K562 (cell line): Measurements from ENCODE around the gene WDR86. TPM values are rescaled to one million over a fixed set of nuclear protein-coding genes. Genes with fewer than 3 reads are reported as not detected.

Source experiments
- ATAC-seq: fragments of 200-7000 bp; cut with Tn5 transposase; 3 replicates; pipeline ENCODE4 v1.9.1; 2020; ENCODE audit warnings: moderate library complexity
- BruUV-seq: library from RNA; stranded (reverse); fragments of 400-500 nt; replicated peaks from 2 replicates; lab custom pipeline; 2021; lab: Mats Ljungman, UMichigan
- CTCF ChIA-PET: fragments of 300-600 bp; formaldehyde crosslinking; extraction: SDS; loops from one replicate; lab custom pipeline; 2021; ENCODE audit warnings: low intra/inter-chr PET ratio; lab: Yijun Ruan, JAX
- POLR2A ChIA-PET: fragments of 300-600, 350-650 bp; sonication (Branson Sonifier 250); formaldehyde crosslinking; extraction: SDS; loops from one replicate; lab custom pipeline; 2021; ENCODE audit warnings: antibody characterized with exemption, inconsistent platforms; lab: Yijun Ruan, JAX
- DNase-seq, 4 experiments: peaks; one replicate each; pipeline versions ENCODE4 v3.0.0 to v3.0.0-alpha.2; 2011 to 2018; ENCODE audit warnings: low spot score in 3 of 4, mixed read lengths in 3 of 4; ENCODE audit errors: extremely low read depth in 1 of 4
- FAIRE-seq: peaks from 2 replicates; lab custom pipeline; 2011; peaks lifted over from hg19 to GRCh38; lab: Jason Lieb, UNC
- H2AFZ ChIP-seq: 2 replicates; pipeline ENCODE4 v1.6.0; 2011; ENCODE audit warnings: low read depth, low read length, control low read depth, inconsistent platforms
- H3K27ac ChIP-seq: fragments of 200-600 bp; 3 replicates; pipeline ENCODE4 v1.8.0; 2011; ENCODE audit warnings: low read depth, mild to moderate bottlenecking, control low read depth, inconsistent platforms, low read length, moderate library complexity, mixed read lengths; ENCODE audit errors: extremely low read depth
- H3K27me3 ChIP-seq, 2 experiments: fragments of 300-600 bp in 1 of 2; 2 replicates in 1 of 2; 3 replicates in 1 of 2; pipeline versions ENCODE4 v1.6.0 to v1.8.0; 2011; ENCODE audit warnings: inconsistent platforms in 2 of 2, low read length in 2 of 2, mild to moderate bottlenecking in 1 of 2, mixed read lengths in 1 of 2, moderate library complexity in 1 of 2; ENCODE audit not compliant: control insufficient read depth in 2 of 2, insufficient read depth in 2 of 2
- H3K36me3 ChIP-seq: fragments of 300-600 bp; 3 replicates; pipeline ENCODE4 v1.8.0; 2011; ENCODE audit warnings: mild to moderate bottlenecking, low read length, inconsistent platforms; ENCODE audit not compliant: control insufficient read depth, insufficient read depth
- H3K4me1 ChIP-seq, 2 experiments: fragments of 200-600 bp in 1 of 2; replicated peaks in 1 of 2; 2 replicates in 1 of 2; 3 replicates in 1 of 2; pipeline versions ENCODE4 v1.5.1 to v1.8.0; 2011; ENCODE audit warnings: inconsistent platforms in 2 of 2, low read length in 2 of 2, mild to moderate bottlenecking in 1 of 2, mixed read lengths in 1 of 2, moderate library complexity in 1 of 2; ENCODE audit not compliant: control insufficient read depth in 2 of 2, insufficient read depth in 2 of 2
- H3K4me2 ChIP-seq: 2 replicates; pipeline ENCODE4 v1.6.1; 2011; ENCODE audit warnings: low read length, control low read depth, inconsistent platforms, mixed read lengths; ENCODE audit not compliant: insufficient read depth
- H3K4me3 ChIP-seq: fragments of 200-600 bp; sonication (generic), shearing (Covaris generic); 2 replicates; pipeline ENCODE4 v1.5.1; 2016; ENCODE audit warnings: control low read depth, inconsistent platforms
- H3K79me2 ChIP-seq: fragments of 200-600 bp; 3 replicates; pipeline ENCODE4 v1.8.0; 2011; ENCODE audit warnings: low read length, inconsistent platforms; ENCODE audit not compliant: control insufficient read depth, insufficient read depth
- H3K9ac ChIP-seq, 2 experiments: 2 replicates each; pipeline versions ENCODE4 v1.6.0 to v1.6.1; 2011; ENCODE audit warnings: low read depth in 2 of 2, low read length in 2 of 2, control low read depth in 1 of 2, inconsistent platforms in 1 of 2, mild to moderate bottlenecking in 1 of 2, mixed read lengths in 1 of 2; ENCODE audit not compliant: insufficient read depth in 1 of 2
- H3K9me1 ChIP-seq: one replicate; pipeline ENCODE4 v1.6.0; 2011; ENCODE audit warnings: inconsistent platforms, mild to moderate bottlenecking, low read length, moderate library complexity; ENCODE audit not compliant: control insufficient read depth, insufficient read depth
- H3K9me3 ChIP-seq: replicated peaks from 2 replicates; pipeline ENCODE4 v1.5.1; 2011; ENCODE audit warnings: low read depth, low read length, inconsistent platforms; ENCODE audit not compliant: control insufficient read depth, insufficient read depth
- H4K20me1 ChIP-seq: replicated peaks from 2 replicates; pipeline ENCODE4 v1.6.1; 2011; ENCODE audit warnings: low read length, inconsistent platforms, mixed read lengths; ENCODE audit not compliant: control insufficient read depth, insufficient read depth
- NFE2L1 ChIP-seq: fragments of 450-650 bp; IDR thresholded peaks from 2 replicates; pipeline ENCODE4 v1.6.1; 2016; ENCODE audit warnings: missing genetic modification characterization, low read depth, mild to moderate bottlenecking, missing compliant biosample characterization, moderate library complexity, borderline replicate concordance
- PCBP1 ChIP-seq: fragments of 200-400 bp; formaldehyde crosslinking; IDR thresholded peaks from 2 replicates; pipeline ENCODE4 v1.6.1; 2018; ENCODE audit warnings: mild to moderate bottlenecking, low read depth, low read length; ENCODE audit not compliant: poor library complexity, severe bottlenecking
- WGBS: fragments of 100-300 bp; shearing (Covaris generic); methylation state at CpG from one replicate; pipeline ENCODE4 v1.1.6; 2016; ENCODE audit warnings: low coverage, mixed read lengths; ENCODE audit not compliant: insufficient coverage; ENCODE audit errors: missing lambda C conversion rate; 5-methylcytosine and 5-hydroxymethylcytosine counted together
- in situ Hi-C: fragments of 300-500 bp; cut with MboI; formaldehyde crosslinking; loops from 4 replicates; pipeline ENCODE4 v1.15.0; 2018; ENCODE audit warnings: inconsistent platforms, mixed read lengths
- intact Hi-C: fragments of 100-400 bp; cut with micrococcal nuclease; formaldehyde crosslinking; loops from 2 replicates; pipeline ENCODE4 v1.14.2; 2022
- polyA plus RNA-seq, 8 experiments: library from polyadenylated mRNA; depleted of rRNA in 4 of 8; stranded (reverse) in 5 of 8; unstranded in 3 of 8; fragments of >200 nt; fragmentation: Nextera tagmentation in 2 of 8; fragmentation: Illumina TruSeq in 1 of 8; extraction: Ambion mirVana in 2 of 8; extraction: Trizol in 1 of 8; gene quantifications; 2 replicates each; pipeline versions ENCODE4 v1.2.1 to v1.2.3, GENCODE V29; 2011 to 2014; ENCODE audit warnings: inconsistent platforms in 1 of 8, missing spikeins in 1 of 8
- total RNA-seq, 7 experiments: library from RNA; depleted of rRNA in 6 of 7; stranded (reverse); fragments of >200 nt in 6 of 7; fragmentation: Illumina TruSeq in 2 of 7; extraction: Trizol in 2 of 7; gene quantifications; 2 replicates each; pipeline versions ENCODE4 v1.2.1 to v1.2.3, GENCODE V29; 2011 to 2021; ENCODE audit warnings: low replicate concordance in 1 of 7

The WDR86 gene
- total and polyA plus RNA-seq, 9 of the 15 experiments (the other 6 are each of a cell fraction or from before 2014, with no cell fraction given), result 0.24 TPM; not detected in 8

DNA sequence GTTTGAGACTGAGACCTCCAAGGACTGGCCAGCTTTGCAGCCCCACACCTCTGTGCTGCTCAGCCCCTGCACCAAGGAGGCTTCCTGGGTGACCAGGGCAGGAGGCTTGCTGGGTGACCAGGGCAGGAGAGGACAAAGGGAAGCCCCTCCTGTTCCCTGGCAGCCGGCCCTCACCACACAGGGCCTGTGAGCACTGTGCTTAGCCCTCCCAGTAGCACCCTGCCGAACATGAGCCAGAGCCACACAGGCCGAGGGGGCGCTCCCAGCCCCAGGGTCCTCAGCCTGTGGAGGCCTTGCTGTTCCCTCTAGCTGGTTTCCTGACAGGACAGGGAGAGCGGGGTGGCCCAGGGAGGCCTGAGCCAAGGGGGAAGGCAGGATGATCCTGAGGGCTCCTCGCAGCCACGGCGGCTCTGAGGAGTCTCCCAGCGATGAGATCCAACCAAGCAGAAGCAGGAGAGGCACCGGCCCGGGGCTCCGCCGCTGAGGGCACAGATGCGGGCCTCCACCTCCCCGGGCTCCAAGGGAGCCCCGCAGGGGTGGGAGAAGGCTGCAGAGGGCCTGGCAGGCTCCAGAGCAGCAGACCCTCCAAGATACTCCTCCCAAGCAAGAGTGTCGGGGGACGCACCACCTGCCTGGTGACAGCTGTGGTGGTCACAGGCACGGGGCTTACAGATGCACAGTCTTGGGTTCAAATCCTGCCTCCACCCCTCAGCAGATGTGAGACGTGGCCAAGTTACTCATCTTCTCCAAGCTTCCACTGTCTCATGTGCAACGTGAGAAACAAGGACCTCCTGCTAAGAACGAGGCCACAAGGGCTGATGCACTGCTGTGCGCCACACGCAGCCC, 22.5 kb downstream of the WDR86 start:
- H3K36me3 ChIP-seq, result no peaks in the 10 kb centered on the region
- DNase-seq (no peak), ATAC-seq (no peak; the same call in 2 of the 3 replicates), FAIRE-seq (no peak)
- peaks cover 15 to 87% of the 10 kb centered on the region in 2 experiments; a peak in 4 of 5 replicates for H3K27me3 ChIP-seq
- BruUV-seq, result no TSS peak
- no peak overlapping the region for H3K4me2 ChIP-seq
- H3K4me3 ChIP-seq, result no peak overlapping the region
- H3K9ac ChIP-seq, result peak overlapping the region in 1 of 2 experiments; percentile 74; a peak in 2 of 4 replicates
- H3K27ac ChIP-seq, result no peak overlapping the region
- in situ Hi-C loops (no loop called here), intact Hi-C loops (no loop called here)
- TF ChIP-seq PCBP1, result no peak
- TF ChIP-seq NFE2L1 (tag), result no peak
- peaks cover 11 to 59% of the 10 kb centered on the region in 2 experiments; a peak in 3 of 5 replicates for H3K4me1 ChIP-seq
- H3K79me2 ChIP-seq, result no peaks in the 10 kb centered on the region
- H4K20me1 ChIP-seq, result 0 out of 2 replicates have a peak, but pooled peaks cover 5% of the 10 kb centered on the region
- WGBS, result 40% methylated on average over 24 of the region's 24 CpGs
- ChIA-PET CTCF (no interaction called here), POLR2A (no interaction called here)
- H2AFZ ChIP-seq, result no peak overlapping the region
- H3K9me1 ChIP-seq, result no peaks in the 10 kb centered on the region
- H3K9me3 ChIP-seq, result no peaks in the 10 kb centered on the region
